Aorta (tissue), 5 donors: Measurements from ENCODE around the gene ATOX1. TPM values are rescaled to one million over a fixed set of nuclear protein-coding genes. Genes with fewer than 3 reads are reported as not detected.
A peak's percentile ranks its signal among the peaks of the same experiment; 100 is the strongest.

ENCODE experiments used
- ATAC-seq: fragments of 200-7000 bp; cut with Tn5 transposase; one replicate; pipeline ENCODE4 v1.9.1; 2022; ENCODE audit warnings: moderate library complexity; ENCODE audit not compliant: low FRiP score
- DNase-seq, 2 donors: peaks; one replicate each; pipeline ENCODE4 v3.0.0-alpha.2; 2020
- H3K27ac ChIP-seq, 2 donors: one replicate each; pipeline ENCODE4 v1.5.1; 2013; ENCODE audit warnings: low read length in 2 of 2, mild to moderate bottlenecking in 2 of 2, moderate library complexity in 2 of 2, control low read depth in 1 of 2, inconsistent platforms in 1 of 2, low read depth in 1 of 2
- H3K27me3 ChIP-seq, 2 donors: one replicate each; pipeline ENCODE4 v1.6.1; 2013; ENCODE audit warnings: control low read depth in 1 of 2, low read length in 1 of 2, mild to moderate bottlenecking in 1 of 2, moderate library complexity in 1 of 2; ENCODE audit not compliant: insufficient read depth in 2 of 2, control insufficient read depth in 1 of 2
- H3K36me3 ChIP-seq, 2 donors: one replicate each; pipeline ENCODE4 v1.6.1; 2013; ENCODE audit warnings: control low read depth in 1 of 2, low read length in 1 of 2, mild to moderate bottlenecking in 1 of 2; ENCODE audit not compliant: insufficient read depth in 2 of 2, control insufficient read depth in 1 of 2
- H3K4me1 ChIP-seq, 2 donors: one replicate each; pipeline ENCODE4 v1.6.1; 2013; ENCODE audit warnings: low read length in 2 of 2, control low read depth in 1 of 2, mild to moderate bottlenecking in 1 of 2, moderate library complexity in 1 of 2; ENCODE audit not compliant: insufficient read depth in 2 of 2, control insufficient read depth in 1 of 2
- H3K4me3 ChIP-seq, 2 donors: one replicate each; pipeline ENCODE4 v1.5.1; 2013; ENCODE audit warnings: low read length in 2 of 2, control low read depth in 1 of 2, mild to moderate bottlenecking in 1 of 2
- H3K9me3 ChIP-seq: one replicate; pipeline ENCODE4 v1.6.1; 2013; ENCODE audit warnings: mild to moderate bottlenecking, low read length; ENCODE audit not compliant: control insufficient read depth
- WGBS, 2 donors: extraction: QIAGEN DNeasy Blood & Tissue Kit; methylation state at CpG; one replicate each; pipeline ENCODE4 v1.1.7; 2013; 5-methylcytosine and 5-hydroxymethylcytosine counted together
- intact Hi-C, 2 donors: fragments of 100-400 bp; cut with DNase I; formaldehyde crosslinking; loops; one replicate each; pipeline versions ENCODE4 v1.14.2 to v1.15.0; 2022
- polyA plus RNA-seq, 2 donors: library from polyadenylated mRNA; stranded (reverse); fragments of 200-250 nt; gene quantifications; one replicate each; pipeline ENCODE4 v1.2.3, GENCODE V29; 2013
- total RNA-seq, 2 donors: library from RNA; stranded (reverse); fragmentation: NEBNext Ultra II Directional; extraction: Animal tissue kit (Norgen Biotek cat#: 25700); gene quantifications; one replicate each; pipeline ENCODE4 v1.2.1, GENCODE V29; 2021
- donor health status: healthy with polysubstance abuse.
- donor health status: Bipolar disorder and iron deficiency.
- donor health status: DM: no; HTN: no; CAD: no.
- donor health status: DM: no; HTN: no; CAD: no.
- donor health status: DM: yes; HTN: yes; CAD: no.

ATOX1 gene
- total and polyA plus RNA-seq, 4 donors: 61.7 to 210 (median 117) TPM

- 0 to 1% methylated on average over 18 of the region's 18 CpGs for WGBS, 2 donors
- DNase-seq (peak in 1 of 2 donors; percentile 57), ATAC-seq (no peak)
- Histone ChIP-seq H3K9me3 (no peaks in the 10 kb centered on the region), H3K4me3 (peak overlapping the region; percentile 48 to 59), H3K36me3 (peaks cover 0 to 2% of the 10 kb centered on the region in 2 donors), H3K27me3 (no peaks in the 10 kb centered on the region), H3K27ac (peak overlapping the region; percentile 30 to 76), H3K4me1 (no peaks in the 10 kb centered on the region)
- intact Hi-C loops: loop anchor here in 1 of 2 donors (10.0 kb wide), 1 partner anchor 518 kb away; the partner anchor contains the start of gene GM2A
Measured at GRCh38 chr5:151772846-151773561, 14.6 kb upstream of the ATOX1 start.

- H3K27ac ChIP-seq: peak overlapping the region; percentile 76 to 77
- H3K36me3 ChIP-seq: no peaks in the 10 kb centered on the region
- H3K4me1 ChIP-seq: no peaks in the 10 kb centered on the region
- H3K27me3 ChIP-seq: no peaks in the 10 kb centered on the region
- H3K9me3 ChIP-seq: no peaks in the 10 kb centered on the region
- 0 to 1% methylated on average over 72 to 87 of the region's 87 CpGs for WGBS, 2 donors
- no peak for ATAC-seq
- DNase-seq: peak; percentile 72 to 80
- H3K4me3 ChIP-seq: peak overlapping the region; percentile 48 to 59
- intact Hi-C loops: loop anchor here in 1 of 2 donors (10.0 kb wide), 1 partner anchor 517 kb away; the partner anchor contains the start of gene GM2A
Measured at GRCh38 chr5:151772029-151772845, 13.8 kb upstream of the ATOX1 start.

- WGBS, 2 donors: 0 to 1% methylated on average over 49 of the region's 49 CpGs
- Histone ChIP-seq H3K36me3 (no peaks in the 10 kb centered on the region), H3K9me3 (no peaks in the 10 kb centered on the region), H3K27me3 (no peaks in the 10 kb centered on the region), H3K4me1 (no peaks in the 10 kb centered on the region), H3K4me3 (peak within 1 kb of the TSS; percentile 48 to 59), H3K27ac (peak within 1 kb of the TSS; percentile 94 to 96)
- DNase-seq (peak; percentile 100), ATAC-seq (peak; percentile 97)
- intact Hi-C loops: loop anchor here in 1 of 2 donors (1.0 to 10.0 kb wide), 2 partner anchors 13 to 517 kb away; partner anchors contain the start of genes ATOX1 and GM2A
Measured at GRCh38 chr5:151771259-151772028, 13.0 kb upstream of the ATOX1 start, which contains the start of gene G3BP1. Gene G3BP1, plus strand, starts transcription at chr5:151771954. Its CDS starts 14,667 bp downstream, at chr5:151786621.

- ATAC-seq: peak; percentile 73
- intact Hi-C loops: loop anchor here (1.0 to 10.0 kb wide), 2 partner anchors 12 to 516 kb away; partner anchors contain the start of genes ATOX1 (in 2 of the 2) and GM2A (in 1 of the 2)
- Histone ChIP-seq H3K27ac (peak overlapping the region; percentile 94 to 96), H3K4me1 (no peaks in the 10 kb centered on the region), H3K4me3 (peak overlapping the region; percentile 30 to 37), H3K27me3 (no peaks in the 10 kb centered on the region), H3K9me3 (no peaks in the 10 kb centered on the region), H3K36me3 (no peaks in the 10 kb centered on the region)
- DNase-seq: peak; percentile 88 to 89
- 2% methylated on average over 72 to 75 of the region's 75 CpGs for WGBS, 2 donors
Measured at GRCh38 chr5:151770383-151771258, 12.2 kb upstream of the ATOX1 start.

GRCh38 chr5:151766975-151767374 is 8.5 kb upstream of the ATOX1 start:
- Histone ChIP-seq H3K27ac (no peak overlapping the region), H3K36me3 (no peaks in the 10 kb centered on the region), H3K9me3 (no peaks in the 10 kb centered on the region), H3K4me1 (no peaks in the 10 kb centered on the region), H3K4me3 (no peak overlapping the region), H3K27me3 (no peaks in the 10 kb centered on the region)
- no peak for ATAC-seq
- no peak for DNase-seq
- intact Hi-C loops: no loop called here

GRCh38 chr5:151764801-151765200 is 6.4 kb upstream of the ATOX1 start:
- H3K27ac ChIP-seq: no peak overlapping the region
- no peaks in the 10 kb centered on the region for H3K4me1 ChIP-seq
- H3K4me3 ChIP-seq: no peak overlapping the region
- H3K36me3 ChIP-seq: no peaks in the 10 kb centered on the region
- ATAC-seq (no peak), DNase-seq (no peak)
- no peaks in the 10 kb centered on the region for H3K27me3 ChIP-seq
- H3K9me3 ChIP-seq: no peaks in the 10 kb centered on the region
- intact Hi-C loops: no loop called here

GRCh38 chr5:151758141-151758429 is 346 bp downstream of the ATOX1 start:
- Histone ChIP-seq H3K27ac (peak overlapping the region in 1 of 2 donors; percentile 20), H3K27me3 (no peaks in the 10 kb centered on the region), H3K9me3 (no peaks in the 10 kb centered on the region), H3K36me3 (no peaks in the 10 kb centered on the region), H3K4me3 (peak overlapping the region; percentile 84 to 86), H3K4me1 (no peaks in the 10 kb centered on the region)
- peak; percentile 59 for ATAC-seq
- intact Hi-C loops: loop anchor here (1.0 to 5.0 kb wide), 3 partner anchors 12 to 589 kb away; partner anchors contain the start of gene G3BP1 (in 1 of the 2)
- WGBS, 2 donors: 0 to 2% methylated on average over 11 of the region's 11 CpGs
- DNase-seq: peak in 1 of 2 donors; percentile 61
